BLaER1 (cell line): ENCODE results near the gene FOXO3.

Experiments
- H3K27ac ChIP-seq: shearing (Covaris generic); formaldehyde crosslinking; 2 replicates; pipeline ENCODE4 v1.8.1; 2022
- H3K27me3 ChIP-seq: shearing (Covaris generic); formaldehyde crosslinking; 2 replicates; pipeline ENCODE4 v1.8.1; 2022
- H3K36me3 ChIP-seq: shearing (Covaris generic); formaldehyde crosslinking; 2 replicates; pipeline ENCODE4 v1.8.1; 2022
- H3K4me1 ChIP-seq: shearing (Covaris generic); formaldehyde crosslinking; 2 replicates; pipeline ENCODE4 v1.8.1; 2022
- H3K4me2 ChIP-seq: shearing (Covaris generic); formaldehyde crosslinking; 2 replicates; pipeline ENCODE4 v1.8.1; 2022
- H3K4me3 ChIP-seq: shearing (Covaris generic); formaldehyde crosslinking; 2 replicates; pipeline ENCODE4 v1.8.1; 2022
- H3K9ac ChIP-seq: shearing (Covaris generic); formaldehyde crosslinking; 2 replicates; pipeline ENCODE4 v1.8.1; 2022
- H3K9me3 ChIP-seq: shearing (Covaris generic); formaldehyde crosslinking; 2 replicates; pipeline ENCODE4 v1.8.1; 2022
- H4K20me1 ChIP-seq: shearing (Covaris generic); formaldehyde crosslinking; 2 replicates; pipeline ENCODE4 v1.8.1; 2022
- Cebpa-rat ChIP-seq: shearing (Covaris generic); IDR thresholded peaks from 2 replicates; pipeline ENCODE4 v1.8.1; 2022

FOXO3 gene

DNA sequence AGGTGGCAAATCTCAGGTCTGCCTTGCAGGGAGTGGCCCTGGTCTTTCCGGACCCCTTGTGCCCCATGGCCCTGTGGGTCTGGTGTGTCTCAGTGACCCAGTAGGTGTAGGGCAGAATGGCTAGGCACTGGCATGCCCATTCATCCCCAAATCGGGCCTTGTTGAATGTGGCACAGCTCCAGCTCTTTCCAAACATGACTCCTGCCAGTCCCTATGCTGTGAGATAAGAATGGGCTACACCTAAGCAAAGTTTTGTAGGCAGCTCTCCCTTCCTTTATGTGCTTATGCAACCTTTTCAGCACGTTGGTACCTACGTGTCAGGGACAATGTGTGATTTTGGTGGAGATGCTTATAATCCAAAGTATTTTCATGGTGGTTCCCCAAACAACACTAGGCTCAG lies 33.9 kb downstream of the FOXO3 start:
- Histone ChIP-seq H3K9ac (no peak overlapping the region), H3K9me3 (no peaks in the 10 kb centered on the region), H3K27me3 (no peaks in the 10 kb centered on the region), H3K4me2 (no peak overlapping the region), H4K20me1 (peaks cover 100% of the 10 kb centered on the region), H3K4me1 (peaks cover 43% of the 10 kb centered on the region), H3K4me3 (no peak overlapping the region), H3K36me3 (no peaks in the 10 kb centered on the region), H3K27ac (no peak overlapping the region)
- no peak for TF ChIP-seq Cebpa-rat

DNA sequence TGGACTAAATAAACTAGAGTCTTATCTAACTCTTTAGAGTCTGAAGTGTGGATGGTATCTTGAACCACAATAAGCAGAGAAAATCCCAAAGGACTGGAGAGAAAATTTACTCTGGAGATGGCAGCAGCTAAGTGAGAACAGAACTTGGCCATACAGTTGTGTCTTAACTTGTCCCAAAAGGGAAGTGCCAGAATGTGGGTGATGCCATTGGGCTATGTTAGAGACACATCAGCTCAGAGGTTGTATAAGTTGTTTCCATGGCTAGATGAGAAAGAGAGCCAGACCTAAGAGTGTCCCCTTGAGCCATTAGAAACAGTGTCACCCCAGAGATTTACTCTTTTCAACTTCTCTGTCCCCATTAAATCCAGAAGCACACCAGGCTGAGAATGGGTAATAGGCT lies 36.2 kb downstream of the FOXO3 start:
- no peaks in the 10 kb centered on the region for H3K27me3 ChIP-seq
- H3K4me2 ChIP-seq = no peak overlapping the region
- TF ChIP-seq Cebpa-rat = no peak
- H4K20me1 ChIP-seq = peaks cover 100% of the 10 kb centered on the region
- no peak overlapping the region for H3K9ac ChIP-seq
- no peak overlapping the region for H3K27ac ChIP-seq
- no peak overlapping the region for H3K4me3 ChIP-seq
- H3K36me3 ChIP-seq = no peaks in the 10 kb centered on the region
- peaks cover 35% of the 10 kb centered on the region for H3K4me1 ChIP-seq
- no peaks in the 10 kb centered on the region for H3K9me3 ChIP-seq

DNA sequence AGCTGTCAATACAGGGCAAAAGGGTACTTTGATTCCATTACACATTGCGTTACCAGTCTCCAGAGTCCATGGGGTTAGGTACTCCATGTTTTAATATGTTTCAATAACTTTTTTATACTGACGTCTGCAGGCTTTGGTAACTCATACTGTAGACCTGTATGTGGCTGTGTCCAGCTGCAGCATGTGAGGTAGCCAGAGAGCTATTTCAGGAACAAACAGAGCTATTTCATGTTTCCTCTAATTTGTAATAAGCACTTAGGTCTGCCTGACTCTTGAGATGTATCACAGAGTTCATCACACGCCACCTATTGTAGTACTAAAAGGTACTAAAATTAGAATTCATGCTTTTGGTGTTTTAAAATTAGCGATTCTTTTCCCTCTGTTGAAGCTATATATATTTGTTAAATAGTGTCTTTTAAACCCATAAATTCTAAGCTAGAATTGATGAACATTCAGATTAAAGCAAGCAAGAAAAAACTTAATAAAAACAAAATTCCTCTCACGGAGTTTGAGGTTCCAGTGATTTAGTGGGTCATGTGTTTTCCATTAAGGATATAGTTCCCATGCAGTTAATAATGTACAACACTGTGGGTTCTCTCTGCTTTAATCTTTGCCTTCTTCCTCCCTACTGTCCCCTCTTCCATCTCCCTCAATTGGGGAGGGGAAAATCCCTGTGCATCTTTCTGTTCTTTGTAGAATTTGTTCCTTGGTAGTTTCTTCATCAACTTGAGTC lies 37.0 kb downstream of the FOXO3 start:
- H3K36me3 ChIP-seq = no peaks in the 10 kb centered on the region
- no peak overlapping the region for H3K4me2 ChIP-seq
- no peak overlapping the region for H3K9ac ChIP-seq
- no peaks in the 10 kb centered on the region for H3K27me3 ChIP-seq
- TF ChIP-seq Cebpa-rat = no peak
- peaks cover 27% of the 10 kb centered on the region for H3K4me1 ChIP-seq
- H3K27ac ChIP-seq = no peak overlapping the region
- peaks cover 100% of the 10 kb centered on the region for H4K20me1 ChIP-seq
- H3K4me3 ChIP-seq = no peak overlapping the region
- H3K9me3 ChIP-seq = no peaks in the 10 kb centered on the region

DNA sequence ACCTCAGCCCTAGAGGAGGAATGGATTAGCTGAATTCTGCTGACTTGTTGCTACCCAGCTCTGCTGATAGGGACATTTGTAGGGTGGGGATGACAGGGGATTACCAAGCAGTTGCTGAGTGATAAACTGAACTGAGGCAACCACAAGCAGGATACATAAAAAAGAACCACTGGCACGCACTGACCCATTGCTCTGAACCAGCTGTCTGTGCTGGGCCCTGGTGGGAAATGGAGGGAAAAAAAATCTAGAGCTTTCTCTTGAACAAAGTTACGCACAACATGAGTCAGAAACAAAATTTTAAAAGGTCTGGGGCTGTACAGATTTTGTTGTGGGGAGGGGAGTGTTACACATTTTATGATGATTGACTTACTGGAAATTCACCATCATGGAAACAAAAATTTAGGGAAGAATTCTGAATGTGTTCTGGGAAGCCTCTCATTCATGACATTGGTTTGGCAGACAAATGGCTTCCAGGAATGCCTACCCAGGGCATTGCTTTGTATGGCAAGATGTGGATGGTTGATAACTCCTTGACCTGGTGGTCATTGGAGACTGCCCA lies 37.7 kb downstream of the FOXO3 start:
- Histone ChIP-seq H3K4me1 (peaks cover 20% of the 10 kb centered on the region), H3K4me3 (no peak overlapping the region), H4K20me1 (peaks cover 100% of the 10 kb centered on the region), H3K36me3 (no peaks in the 10 kb centered on the region), H3K9me3 (no peaks in the 10 kb centered on the region), H3K9ac (no peak overlapping the region), H3K27me3 (no peaks in the 10 kb centered on the region), H3K27ac (no peak overlapping the region), H3K4me2 (no peak overlapping the region)
- no peak for TF ChIP-seq Cebpa-rat

DNA sequence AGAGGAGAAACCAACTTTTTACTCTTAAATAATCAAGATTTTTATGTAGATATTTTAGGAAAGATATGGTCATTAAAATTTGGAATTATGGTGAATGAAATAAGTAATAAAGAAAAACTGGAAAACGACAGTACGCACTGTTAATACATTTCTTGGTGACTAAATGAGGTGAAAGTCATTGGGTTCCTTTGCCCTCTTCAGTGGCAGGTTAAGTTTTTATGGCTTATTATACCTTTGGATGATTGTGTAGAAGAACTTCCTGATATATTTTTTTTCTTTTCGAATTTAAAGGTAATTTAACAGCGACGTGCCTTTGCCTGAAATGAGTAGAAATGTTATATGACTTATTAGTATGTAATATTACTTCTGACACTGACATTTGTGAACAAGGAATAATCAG lies 43.4 kb downstream of the FOXO3 start:
- Histone ChIP-seq H3K4me1 (no peaks in the 10 kb centered on the region), H4K20me1 (peaks cover 100% of the 10 kb centered on the region), H3K4me3 (no peak overlapping the region), H3K9ac (no peak overlapping the region), H3K27ac (no peak overlapping the region), H3K27me3 (no peaks in the 10 kb centered on the region), H3K4me2 (no peak overlapping the region), H3K9me3 (no peaks in the 10 kb centered on the region), H3K36me3 (no peaks in the 10 kb centered on the region)
- TF ChIP-seq Cebpa-rat = no peak

DNA sequence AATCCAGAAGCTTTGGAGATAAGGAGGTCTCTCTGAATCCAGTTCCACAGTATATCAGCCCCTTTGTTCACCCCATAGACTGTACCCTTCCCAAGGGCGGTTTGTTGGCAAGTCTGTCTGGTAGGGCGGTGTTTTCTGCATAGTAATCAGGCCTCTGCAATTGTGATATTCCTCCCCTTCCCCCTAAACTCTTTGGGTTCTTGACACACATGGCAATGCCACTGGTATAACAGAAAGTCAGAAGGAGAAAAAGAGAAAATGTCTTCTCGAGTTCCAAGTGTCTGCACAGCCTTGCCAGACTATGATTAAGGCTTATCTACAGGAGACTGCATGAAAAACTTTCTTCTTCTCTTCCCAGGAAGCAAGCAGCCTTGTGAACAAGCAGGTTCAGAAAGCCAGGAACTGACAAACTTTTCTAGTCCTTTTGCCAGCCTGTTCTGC lies 45.6 kb downstream of the FOXO3 start:
- Histone ChIP-seq H3K27ac (no peak overlapping the region), H4K20me1 (peaks cover 100% of the 10 kb centered on the region), H3K9me3 (no peaks in the 10 kb centered on the region), H3K9ac (no peak overlapping the region), H3K4me3 (no peak overlapping the region), H3K36me3 (no peaks in the 10 kb centered on the region), H3K27me3 (no peaks in the 10 kb centered on the region), H3K4me2 (no peak overlapping the region), H3K4me1 (no peaks in the 10 kb centered on the region)
- no peak for TF ChIP-seq Cebpa-rat

DNA sequence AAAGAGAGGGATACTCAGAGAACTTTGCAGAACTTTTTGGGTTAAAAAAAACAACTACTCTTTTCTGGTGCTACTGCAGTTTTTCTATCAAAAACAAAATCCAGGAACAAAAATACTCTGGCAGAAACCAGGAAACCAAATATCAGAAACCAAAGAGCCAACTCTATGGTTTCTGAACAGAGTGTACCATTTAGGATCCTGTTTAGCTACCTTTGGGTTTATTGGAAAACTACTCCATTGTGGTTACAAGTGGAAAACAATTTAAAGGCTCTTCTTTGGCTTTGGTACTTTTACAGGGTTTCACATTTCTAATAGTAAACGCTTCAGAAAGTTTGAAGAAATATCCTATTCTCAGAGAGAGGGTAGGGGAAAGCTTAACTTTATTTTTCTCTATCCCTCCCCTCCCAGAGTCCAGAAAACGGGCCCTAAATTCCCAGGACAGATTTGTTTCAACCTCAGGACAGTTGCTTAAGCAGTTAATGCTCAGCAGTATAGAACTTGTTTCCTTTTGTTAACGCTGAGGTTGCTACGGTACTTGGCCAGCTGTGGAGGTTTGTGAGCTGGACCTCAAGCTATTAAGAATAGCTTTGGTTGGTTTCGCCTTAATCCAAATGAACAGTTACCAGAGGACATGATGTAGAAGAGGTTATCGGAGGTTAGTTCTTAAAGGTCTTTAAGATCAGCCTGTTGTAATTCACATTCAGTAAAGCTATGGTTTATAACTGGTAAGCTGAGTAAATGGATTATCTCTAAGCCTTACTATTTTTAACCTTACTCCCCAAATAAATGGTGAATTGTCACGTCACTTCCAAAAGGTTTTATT lies 47.9 kb downstream of the FOXO3 start:
- Histone ChIP-seq H3K4me3 (no peak overlapping the region), H3K9me3 (peaks cover 10% of the 10 kb centered on the region), H3K27ac (no peak overlapping the region), H4K20me1 (peaks cover 96% of the 10 kb centered on the region), H3K27me3 (no peaks in the 10 kb centered on the region), H3K9ac (no peak overlapping the region), H3K4me1 (no peaks in the 10 kb centered on the region), H3K36me3 (no peaks in the 10 kb centered on the region), H3K4me2 (no peak overlapping the region)
- TF ChIP-seq Cebpa-rat = no peak

DNA sequence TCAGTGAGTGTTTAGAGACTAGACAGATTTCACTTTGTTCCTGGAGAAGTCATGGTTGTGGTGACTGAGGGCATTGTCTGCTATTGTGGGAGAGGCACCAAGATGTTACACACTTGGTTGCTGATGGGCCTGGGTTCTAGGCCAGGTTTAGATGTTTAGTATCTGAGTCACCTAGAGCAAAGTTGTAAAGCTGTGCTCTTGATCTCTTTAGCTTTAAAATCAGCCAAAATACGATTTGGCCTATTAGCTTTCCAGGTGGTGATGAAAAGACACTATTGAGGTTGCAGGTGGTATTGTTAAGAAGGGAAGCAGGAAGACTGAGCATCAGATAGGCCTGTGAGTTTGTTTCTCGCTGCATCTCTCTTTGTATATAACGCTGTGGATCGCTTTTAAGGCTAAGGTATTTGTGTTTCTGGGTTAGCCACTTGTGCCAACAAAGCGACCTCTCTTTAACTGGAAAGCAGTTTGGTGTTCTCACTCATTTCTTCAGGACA lies 48.6 kb downstream of the FOXO3 start:
- Histone ChIP-seq H3K9ac (no peak overlapping the region), H3K4me1 (no peaks in the 10 kb centered on the region), H4K20me1 (peaks cover 96% of the 10 kb centered on the region), H3K36me3 (no peaks in the 10 kb centered on the region), H3K9me3 (peaks cover 10% of the 10 kb centered on the region), H3K27me3 (no peaks in the 10 kb centered on the region), H3K27ac (no peak overlapping the region), H3K4me3 (no peak overlapping the region), H3K4me2 (no peak overlapping the region)
- no peak for TF ChIP-seq Cebpa-rat

DNA sequence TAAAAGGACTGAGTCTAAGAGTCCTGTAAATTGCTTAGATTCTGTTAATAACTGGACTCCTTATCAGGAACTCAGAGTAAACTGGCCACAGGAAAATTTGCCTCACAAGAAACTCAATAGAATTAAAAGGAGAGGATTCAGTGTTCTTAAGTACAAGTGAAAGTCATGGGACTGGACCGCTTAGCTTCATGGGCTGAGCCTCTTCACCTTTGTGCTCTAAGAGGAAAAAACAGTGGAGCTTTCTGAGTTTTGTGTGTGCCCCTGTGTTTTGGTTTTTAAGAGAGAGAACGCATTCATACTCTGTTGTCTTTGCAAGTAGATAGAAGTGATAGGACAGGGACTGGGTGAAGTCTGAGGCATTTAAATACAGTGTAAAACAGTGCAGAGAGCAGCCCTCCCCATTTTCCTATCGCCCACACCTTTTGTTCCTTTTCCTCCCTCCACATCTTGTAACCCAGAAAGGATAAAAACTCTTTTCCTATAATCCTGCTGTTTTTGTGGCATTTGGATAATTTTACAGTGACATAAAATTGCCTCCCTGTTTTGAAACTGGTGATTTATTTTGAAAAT lies 49.6 kb downstream of the FOXO3 start:
- no peaks in the 10 kb centered on the region for H3K27me3 ChIP-seq
- H3K4me2 ChIP-seq = no peak overlapping the region
- no peak overlapping the region for H3K9ac ChIP-seq

More for the DNA sequence above, 49.6 kb downstream of the FOXO3 start:
- peaks cover 10% of the 10 kb centered on the region for H3K9me3 ChIP-seq
- no peaks in the 10 kb centered on the region for H3K36me3 ChIP-seq
- H3K27ac ChIP-seq = no peak overlapping the region
- H3K4me3 ChIP-seq = no peak overlapping the region
- H4K20me1 ChIP-seq = peaks cover 96% of the 10 kb centered on the region
- no peak for TF ChIP-seq Cebpa-rat
- H3K4me1 ChIP-seq = no peaks in the 10 kb centered on the region
